ENCODE results near the gene DDR1. TPM values are rescaled to one million over a fixed set of nuclear protein-coding genes. Genes with fewer than 3 reads are reported as not detected.
A peak's percentile ranks its signal among the peaks of the same experiment; 100 is the strongest.

The DDR1 gene
- total RNA-seq, 1 experiment from 2014 or later = 115 TPM

DNA sequence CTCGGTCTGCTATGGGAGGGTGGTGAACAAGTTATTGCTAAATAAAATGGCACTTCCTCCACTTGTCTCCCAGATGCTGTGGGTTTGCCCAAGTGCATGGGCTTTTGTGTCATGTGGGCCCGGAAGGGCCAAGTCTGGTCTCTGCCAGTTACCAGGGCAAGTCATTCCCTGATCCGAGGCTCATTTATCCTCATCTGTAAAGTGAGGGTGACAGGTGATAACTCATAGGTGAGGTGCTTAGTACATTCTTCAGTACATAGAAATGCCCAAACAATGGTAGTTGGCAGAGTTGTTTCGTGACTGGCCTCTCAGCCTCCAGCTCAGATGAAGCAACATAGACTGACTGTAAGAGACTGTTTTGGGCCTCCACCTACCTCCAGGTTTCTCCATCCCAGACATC lies 54.4 kb downstream of the DDR1 start:
- Histone ChIP-seq H3K9me3 (no peaks in the 10 kb centered on the region), H3K4me1 (peaks cover 23% of the 10 kb centered on the region), H3K27me3 (replicated peaks; ENCODE audit: control insufficient read depth, insufficient read depth, low read length) (no peaks in the 10 kb centered on the region), H3K36me3 (ENCODE audit: control insufficient read depth, insufficient read depth, low read length) (no peaks in the 10 kb centered on the region), H3K4me3 (ENCODE audit: low read depth, low read length) (no peak overlapping the region)
- H3K9me3 Mint-ChIP-seq (ENCODE audit: unreplicated experiment) = no peaks in the 10 kb centered on the region
- no TSS peak for BruUV-seq (replicated peaks)
- intact Hi-C loops (cut with micrococcal nuclease; ENCODE audit: unreplicated experiment) = no loop called here
- no peak overlapping the region for H3K27ac Mint-ChIP-seq (ENCODE audit: unreplicated experiment)
- H3K4me3 Mint-ChIP-seq (ENCODE audit: unreplicated experiment) = no peak overlapping the region
- peaks cover 31% of the 10 kb centered on the region for H3K4me1 Mint-ChIP-seq (ENCODE audit: low read depth, unreplicated experiment)
- DNase-seq = no peak
- ChIA-PET CTCF (interaction anchor here (1.2 kb wide), 1 partner anchor 141 kb away, joined by 3 read pairs; no protein-coding TSS in a partner anchor), POLR2A (no interaction called here)
- no peaks in the 10 kb centered on the region for H3K36me3 Mint-ChIP-seq (ENCODE audit: insufficient read depth, unreplicated experiment)
- no peaks in the 10 kb centered on the region for H3K27me3 Mint-ChIP-seq (ENCODE audit: insufficient read depth, unreplicated experiment)
- TF ChIP-seq, protein P1, sequence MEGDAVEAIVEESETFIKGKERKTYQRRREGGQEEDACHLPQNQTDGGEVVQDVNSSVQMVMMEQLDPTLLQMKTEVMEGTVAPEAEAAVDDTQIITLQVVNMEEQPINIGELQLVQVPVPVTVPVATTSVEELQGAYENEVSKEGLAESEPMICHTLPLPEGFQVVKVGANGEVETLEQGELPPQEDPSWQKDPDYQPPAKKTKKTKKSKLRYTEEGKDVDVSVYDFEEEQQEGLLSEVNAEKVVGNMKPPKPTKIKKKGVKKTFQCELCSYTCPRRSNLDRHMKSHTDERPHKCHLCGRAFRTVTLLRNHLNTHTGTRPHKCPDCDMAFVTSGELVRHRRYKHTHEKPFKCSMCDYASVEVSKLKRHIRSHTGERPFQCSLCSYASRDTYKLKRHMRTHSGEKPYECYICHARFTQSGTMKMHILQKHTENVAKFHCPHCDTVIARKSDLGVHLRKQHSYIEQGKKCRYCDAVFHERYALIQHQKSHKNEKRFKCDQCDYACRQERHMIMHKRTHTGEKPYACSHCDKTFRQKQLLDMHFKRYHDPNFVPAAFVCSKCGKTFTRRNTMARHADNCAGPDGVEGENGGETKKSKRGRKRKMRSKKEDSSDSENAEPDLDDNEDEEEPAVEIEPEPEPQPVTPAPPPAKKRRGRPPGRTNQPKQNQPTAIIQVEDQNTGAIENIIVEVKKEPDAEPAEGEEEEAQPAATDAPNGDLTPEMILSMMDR (IDR thresholded peaks at IDR 0.05; ENCODE audit: insufficient read depth in 1 of 2, low read depth in 1 of 2, low read length in 1 of 2, severe bottlenecking in 1 of 2, unreplicated experiment in 1 of 2) = no peak

DNA sequence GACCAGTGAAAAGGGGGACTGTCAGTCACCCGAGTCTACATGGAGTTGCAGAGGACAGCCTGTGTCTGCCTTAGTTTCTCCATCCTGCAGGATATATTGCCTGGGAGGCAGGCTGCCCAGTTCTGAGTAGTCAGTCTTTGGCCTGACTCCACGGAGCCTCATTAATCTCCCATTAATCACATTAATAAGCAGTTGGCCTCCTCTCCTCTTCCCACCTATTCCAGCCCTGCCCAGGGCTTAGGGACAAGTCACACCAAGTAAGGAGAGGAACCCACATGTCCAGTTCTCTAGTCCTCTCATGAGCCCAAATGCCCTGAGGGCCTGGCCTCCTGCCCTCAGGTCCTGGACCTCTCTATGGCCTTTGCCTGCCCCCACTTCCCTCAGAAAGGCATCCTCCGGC lies 55.2 kb downstream of the DDR1 start:
- no TSS peak for BruUV-seq (replicated peaks)
- CTCF ChIA-PET = interaction anchor here (1.2 kb wide), 1 partner anchor 140 kb away, joined by 3 read pairs; no protein-coding TSS in a partner anchor
- DNase-seq = no peak
- Mint-ChIP-seq H3K9me3 (ENCODE audit: unreplicated experiment) (no peaks in the 10 kb centered on the region), H3K4me1 (ENCODE audit: low read depth, unreplicated experiment) (peaks cover 31% of the 10 kb centered on the region), H3K27me3 (ENCODE audit: insufficient read depth, unreplicated experiment) (no peaks in the 10 kb centered on the region), H3K36me3 (ENCODE audit: insufficient read depth, unreplicated experiment) (no peaks in the 10 kb centered on the region), H3K4me3 (ENCODE audit: unreplicated experiment) (no peak overlapping the region), H3K27ac (ENCODE audit: unreplicated experiment) (no peak overlapping the region)
- intact Hi-C loops (cut with micrococcal nuclease; ENCODE audit: unreplicated experiment) = no loop called here
- Histone ChIP-seq H3K9me3 (no peaks in the 10 kb centered on the region), H3K4me3 (ENCODE audit: low read depth, low read length) (no peak overlapping the region), H3K4me1 (peaks cover 23% of the 10 kb centered on the region), H3K27me3 (replicated peaks; ENCODE audit: control insufficient read depth, insufficient read depth, low read length) (no peaks in the 10 kb centered on the region), H3K36me3 (ENCODE audit: control insufficient read depth, insufficient read depth, low read length) (no peaks in the 10 kb centered on the region)
- POLR2A ChIA-PET = no interaction called here
- TF ChIP-seq, protein P1 (IDR thresholded peaks at IDR 0.05; ENCODE audit: insufficient read depth in 1 of 2, low read depth in 1 of 2, low read length in 1 of 2, severe bottlenecking in 1 of 2, unreplicated experiment in 1 of 2) = no peak

DNA sequence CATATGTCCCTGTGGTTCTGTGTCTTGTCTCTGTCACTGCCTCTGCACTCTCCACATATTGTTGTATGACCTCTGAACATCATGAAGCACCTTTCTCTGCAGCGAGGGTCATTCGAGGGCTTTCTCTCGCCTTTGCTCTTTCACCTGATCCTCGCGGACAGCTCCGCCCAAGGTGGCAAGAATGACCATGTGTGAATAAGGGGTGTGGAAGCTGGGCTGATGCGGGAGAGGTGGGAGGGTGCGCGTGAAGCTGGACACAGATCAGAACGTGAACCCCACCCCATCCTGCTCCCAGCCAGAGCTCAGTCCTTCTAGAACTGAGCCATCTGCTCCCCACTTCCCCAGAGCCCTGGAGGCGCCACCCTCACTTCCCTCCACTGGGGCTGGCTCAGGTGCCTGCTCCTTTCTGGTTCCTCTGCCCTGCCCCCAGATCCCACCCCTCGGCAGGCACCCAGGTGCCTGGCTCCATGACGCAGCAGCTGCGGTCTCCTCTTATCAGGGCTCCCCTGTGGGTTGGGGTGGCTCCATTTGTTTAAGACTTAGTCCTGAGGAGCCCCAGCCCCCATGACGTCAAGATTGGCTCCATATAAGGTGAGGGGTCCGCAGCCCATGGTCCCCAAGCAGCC lies 56.2 kb downstream of the DDR1 start, which contains the start of gene MUCL3:
MUCL3 (plus strand) TSS at position 613 of the 626 bp plus-strand sequence. CDS start 27 bp downstream, outside the sequence.
- Mint-ChIP-seq H3K27me3 (ENCODE audit: insufficient read depth, unreplicated experiment) (no peaks in the 10 kb centered on the region), H3K4me1 (ENCODE audit: low read depth, unreplicated experiment) (peaks cover 31% of the 10 kb centered on the region), H3K9me3 (ENCODE audit: unreplicated experiment) (no peaks in the 10 kb centered on the region), H3K36me3 (ENCODE audit: insufficient read depth, unreplicated experiment) (no peaks in the 10 kb centered on the region), H3K4me3 (ENCODE audit: unreplicated experiment) (no peak within 1 kb of the TSS), H3K27ac (ENCODE audit: unreplicated experiment) (peak within 1 kb of the TSS; percentile 80)
- no TSS peak for BruUV-seq (replicated peaks)
- DNase-seq = no peak
- Histone ChIP-seq H3K9me3 (no peaks in the 10 kb centered on the region), H3K4me1 (peaks cover 23% of the 10 kb centered on the region), H3K4me3 (ENCODE audit: low read depth, low read length) (no peak within 1 kb of the TSS), H3K36me3 (ENCODE audit: control insufficient read depth, insufficient read depth, low read length) (no peaks in the 10 kb centered on the region), H3K27me3 (replicated peaks; ENCODE audit: control insufficient read depth, insufficient read depth, low read length) (no peaks in the 10 kb centered on the region)
- ChIA-PET CTCF (interaction anchor here (0.5 to 0.7 kb wide), 3 partner anchors 19 to 147 kb away, joined by 3 to 5 read pairs (median 3); partner anchors contain the start of gene DDR1), POLR2A (interaction anchor here (0.5 kb wide), 2 partner anchors 100 to 152 kb away, joined by 3 to 6 read pairs; no protein-coding TSS in a partner anchor)
- intact Hi-C loops (cut with micrococcal nuclease; ENCODE audit: unreplicated experiment) = no loop called here
- TF ChIP-seq, protein P1 (IDR thresholded peaks at IDR 0.05; ENCODE audit: insufficient read depth in 1 of 2, low read depth in 1 of 2, low read length in 1 of 2, severe bottlenecking in 1 of 2, unreplicated experiment in 1 of 2) = no peak

Data from Caco-2 (cell line).